ENCODE results near the gene PYCARD.

The PYCARD gene

DNA sequence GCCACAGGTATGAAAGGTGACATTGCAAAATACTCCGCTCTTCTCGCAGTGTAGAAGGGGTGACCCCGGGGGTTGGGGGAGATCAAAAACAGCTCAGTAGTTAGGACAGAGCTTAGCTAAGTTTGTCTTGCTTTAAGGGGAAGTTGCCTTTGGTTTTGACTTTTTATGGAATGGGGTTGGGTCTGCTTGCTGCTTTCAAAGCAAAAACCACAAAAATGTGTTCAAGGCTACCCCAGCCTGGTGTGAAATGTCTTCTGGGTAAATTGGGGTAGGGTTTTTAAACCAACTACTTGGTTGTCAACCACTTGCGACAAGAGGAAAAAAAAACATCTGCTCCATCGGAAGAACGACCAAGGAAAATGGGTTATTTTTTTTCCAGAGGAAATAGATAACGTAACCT is 16.4 kb downstream of the PYCARD start:
- ATAC-seq, result no peak
- TF ChIP-seq ZFP3 (CRISPR knock-in tag; IDR thresholded peaks at IDR 0.05), result no peak
- TF ChIP-seq GLIS3 (CRISPR knock-in tag; IDR thresholded peaks at IDR 0.05), result no peak
- TF ChIP-seq, protein P1, sequence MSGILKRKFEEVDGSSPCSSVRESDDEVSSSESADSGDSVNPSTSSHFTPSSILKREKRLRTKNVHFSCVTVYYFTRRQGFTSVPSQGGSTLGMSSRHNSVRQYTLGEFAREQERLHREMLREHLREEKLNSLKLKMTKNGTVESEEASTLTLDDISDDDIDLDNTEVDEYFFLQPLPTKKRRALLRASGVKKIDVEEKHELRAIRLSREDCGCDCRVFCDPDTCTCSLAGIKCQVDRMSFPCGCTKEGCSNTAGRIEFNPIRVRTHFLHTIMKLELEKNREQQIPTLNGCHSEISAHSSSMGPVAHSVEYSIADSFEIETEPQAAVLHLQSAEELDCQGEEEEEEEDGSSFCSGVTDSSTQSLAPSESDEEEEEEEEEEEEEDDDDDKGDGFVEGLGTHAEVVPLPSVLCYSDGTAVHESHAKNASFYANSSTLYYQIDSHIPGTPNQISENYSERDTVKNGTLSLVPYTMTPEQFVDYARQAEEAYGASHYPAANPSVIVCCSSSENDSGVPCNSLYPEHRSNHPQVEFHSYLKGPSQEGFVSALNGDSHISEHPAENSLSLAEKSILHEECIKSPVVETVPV (CRISPR knock-in tag; IDR thresholded peaks at IDR 0.05), result no peak
- no peak for TF ChIP-seq TOX (CRISPR knock-in tag; IDR thresholded peaks at IDR 0.05; ENCODE audit: borderline replicate concordance)

DNA sequence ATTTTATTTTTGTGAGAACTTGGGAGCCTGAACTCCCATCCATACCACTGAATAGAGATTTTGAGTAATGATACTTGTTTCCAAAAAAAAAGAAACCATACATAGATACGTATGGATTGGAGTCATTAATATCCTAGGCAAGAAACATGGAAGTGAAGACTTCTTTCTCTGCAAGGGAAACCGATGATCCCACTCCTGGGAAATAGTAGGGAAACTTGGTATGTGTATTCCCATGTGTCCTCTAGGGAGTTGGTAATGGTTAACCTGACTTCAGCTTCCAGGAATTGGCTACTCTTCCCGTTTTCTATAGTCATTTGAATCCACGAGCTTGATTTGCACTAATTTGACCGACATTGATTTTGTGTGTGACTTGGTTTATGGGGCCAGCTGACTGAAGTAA is 17.2 kb downstream of the PYCARD start:
- no peak for ATAC-seq
- no peak for TF ChIP-seq BACH2 (CRISPR knock-in tag; IDR thresholded peaks at IDR 0.05; ENCODE audit: borderline replicate concordance)
- TF ChIP-seq ZC3H10 (CRISPR knock-in tag; IDR thresholded peaks at IDR 0.05), result no peak
- no peak for TF ChIP-seq OSR1 (CRISPR knock-in tag; IDR thresholded peaks at IDR 0.05)
- TF ChIP-seq, protein P2, sequence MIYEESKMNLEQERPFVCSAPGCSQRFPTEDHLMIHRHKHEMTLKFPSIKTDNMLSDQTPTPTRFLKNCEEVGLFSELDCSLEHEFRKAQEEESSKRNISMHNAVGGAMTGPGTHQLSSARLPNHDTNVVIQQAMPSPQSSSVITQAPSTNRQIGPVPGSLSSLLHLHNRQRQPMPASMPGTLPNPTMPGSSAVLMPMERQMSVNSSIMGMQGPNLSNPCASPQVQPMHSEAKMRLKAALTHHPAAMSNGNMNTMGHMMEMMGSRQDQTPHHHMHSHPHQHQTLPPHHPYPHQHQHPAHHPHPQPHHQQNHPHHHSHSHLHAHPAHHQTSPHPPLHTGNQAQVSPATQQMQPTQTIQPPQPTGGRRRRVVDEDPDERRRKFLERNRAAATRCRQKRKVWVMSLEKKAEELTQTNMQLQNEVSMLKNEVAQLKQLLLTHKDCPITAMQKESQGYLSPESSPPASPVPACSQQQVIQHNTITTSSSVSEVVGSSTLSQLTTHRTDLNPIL (CRISPR knock-in tag; IDR thresholded peaks at IDR 0.05; ENCODE audit: low read depth), result no peak

DNA sequence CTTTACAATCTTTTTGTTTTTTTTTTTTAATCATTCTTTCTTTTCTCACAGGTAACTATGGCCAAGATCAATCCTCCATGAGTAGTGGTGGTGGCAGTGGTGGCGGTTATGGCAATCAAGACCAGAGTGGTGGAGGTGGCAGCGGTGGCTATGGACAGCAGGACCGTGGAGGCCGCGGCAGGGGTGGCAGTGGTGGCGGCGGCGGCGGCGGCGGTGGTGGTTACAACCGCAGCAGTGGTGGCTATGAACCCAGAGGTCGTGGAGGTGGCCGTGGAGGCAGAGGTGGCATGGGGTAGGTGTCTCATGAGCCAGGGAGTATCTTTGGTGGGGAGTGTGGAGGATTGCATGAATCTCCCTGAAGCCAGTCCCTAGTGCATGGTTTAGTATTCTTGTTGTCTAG is 17.7 kb downstream of the PYCARD start:
- ATAC-seq, result no peak
- TF ChIP-seq PPARA (CRISPR knock-in tag; IDR thresholded peaks at IDR 0.05; ENCODE audit: borderline replicate concordance), result no peak
- TF ChIP-seq, protein P1 (CRISPR knock-in tag; IDR thresholded peaks at IDR 0.05), result no peak
- no peak for TF ChIP-seq RARB (CRISPR knock-in tag; IDR thresholded peaks at IDR 0.05)
- TF ChIP-seq ZNF70 (CRISPR knock-in tag; IDR thresholded peaks at IDR 0.05), result no peak
- no peak for TF ChIP-seq ZC3H10 (CRISPR knock-in tag; IDR thresholded peaks at IDR 0.05)
- no peak for TF ChIP-seq BACH2 (CRISPR knock-in tag; IDR thresholded peaks at IDR 0.05; ENCODE audit: borderline replicate concordance)
- no peak for TF ChIP-seq TCF4 (CRISPR knock-in tag; IDR thresholded peaks at IDR 0.05; ENCODE audit: borderline replicate concordance)
- no peak for TF ChIP-seq ARNTL (CRISPR knock-in tag; IDR thresholded peaks at IDR 0.05; ENCODE audit: borderline replicate concordance, low read depth)
- no peak for TF ChIP-seq ZFP3 (CRISPR knock-in tag; IDR thresholded peaks at IDR 0.05)
- TF ChIP-seq OSR1 (CRISPR knock-in tag; IDR thresholded peaks at IDR 0.05), result no peak
- no peak for TF ChIP-seq CSDC2 (CRISPR knock-in tag; IDR thresholded peaks at IDR 0.05)
- TF ChIP-seq ISL1 (CRISPR knock-in tag; IDR thresholded peaks at IDR 0.05), result no peak

DNA sequence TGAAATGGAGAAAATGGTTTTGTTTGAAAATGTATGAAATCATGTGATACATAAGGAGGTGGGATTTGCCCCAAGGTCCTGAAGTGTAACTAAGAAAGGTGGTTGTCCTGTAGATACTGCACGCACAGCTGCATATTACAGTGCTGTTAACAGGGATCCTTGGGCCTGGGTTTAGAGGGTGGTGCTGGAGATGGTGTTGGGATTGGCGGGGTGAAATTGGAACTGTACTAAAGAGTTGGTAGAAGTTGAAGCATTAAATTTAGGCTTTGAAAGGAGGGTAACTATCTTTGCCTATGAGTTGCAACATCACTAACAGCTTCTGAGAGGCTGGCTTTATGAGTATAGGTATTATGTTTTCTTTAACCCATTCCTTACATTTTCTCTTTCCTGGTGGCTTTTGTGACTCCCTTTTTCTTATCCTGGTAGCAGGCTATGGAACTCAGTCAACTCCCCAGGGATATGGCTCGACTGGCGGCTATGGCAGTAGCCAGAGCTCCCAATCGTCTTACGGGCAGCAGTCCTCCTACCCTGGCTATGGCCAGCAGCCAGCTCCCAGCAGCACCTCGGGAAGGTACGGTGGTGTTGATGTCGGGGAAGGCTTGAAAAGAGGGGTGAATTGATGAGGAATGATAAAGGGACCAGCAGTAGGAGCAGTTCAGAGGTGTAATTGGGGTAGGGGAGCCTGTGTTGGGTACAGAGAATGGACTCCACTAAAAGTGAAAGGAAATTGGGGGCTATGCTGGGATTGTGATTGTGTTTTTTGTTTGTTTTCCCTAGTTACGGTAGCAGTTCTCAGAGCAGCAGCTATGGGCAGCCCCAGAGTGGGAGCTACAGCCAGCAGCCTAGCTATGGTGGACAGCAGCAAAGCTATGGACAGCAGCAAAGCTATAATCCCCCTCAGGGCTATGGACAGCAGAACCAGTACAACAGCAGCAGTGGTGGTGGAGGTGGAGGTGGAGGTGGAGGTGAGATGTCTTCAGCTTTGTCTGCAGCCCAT is 18.8 kb downstream of the PYCARD start:
- no peak for ATAC-seq
- TF ChIP-seq, protein P3, sequence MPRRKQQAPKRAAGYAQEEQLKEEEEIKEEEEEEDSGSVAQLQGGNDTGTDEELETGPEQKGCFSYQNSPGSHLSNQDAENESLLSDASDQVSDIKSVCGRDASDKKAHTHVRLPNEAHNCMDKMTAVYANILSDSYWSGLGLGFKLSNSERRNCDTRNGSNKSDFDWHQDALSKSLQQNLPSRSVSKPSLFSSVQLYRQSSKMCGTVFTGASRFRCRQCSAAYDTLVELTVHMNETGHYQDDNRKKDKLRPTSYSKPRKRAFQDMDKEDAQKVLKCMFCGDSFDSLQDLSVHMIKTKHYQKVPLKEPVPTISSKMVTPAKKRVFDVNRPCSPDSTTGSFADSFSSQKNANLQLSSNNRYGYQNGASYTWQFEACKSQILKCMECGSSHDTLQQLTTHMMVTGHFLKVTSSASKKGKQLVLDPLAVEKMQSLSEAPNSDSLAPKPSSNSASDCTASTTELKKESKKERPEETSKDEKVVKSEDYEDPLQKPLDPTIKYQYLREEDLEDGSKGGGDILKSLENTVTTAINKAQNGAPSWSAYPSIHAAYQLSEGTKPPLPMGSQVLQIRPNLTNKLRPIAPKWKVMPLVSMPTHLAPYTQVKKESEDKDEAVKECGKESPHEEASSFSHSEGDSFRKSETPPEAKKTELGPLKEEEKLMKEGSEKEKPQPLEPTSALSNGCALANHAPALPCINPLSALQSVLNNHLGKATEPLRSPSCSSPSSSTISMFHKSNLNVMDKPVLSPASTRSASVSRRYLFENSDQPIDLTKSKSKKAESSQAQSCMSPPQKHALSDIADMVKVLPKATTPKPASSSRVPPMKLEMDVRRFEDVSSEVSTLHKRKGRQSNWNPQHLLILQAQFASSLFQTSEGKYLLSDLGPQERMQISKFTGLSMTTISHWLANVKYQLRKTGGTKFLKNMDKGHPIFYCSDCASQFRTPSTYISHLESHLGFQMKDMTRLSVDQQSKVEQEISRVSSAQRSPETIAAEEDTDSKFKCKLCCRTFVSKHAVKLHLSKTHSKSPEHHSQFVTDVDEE (CRISPR knock-in tag; IDR thresholded peaks at IDR 0.05), result no peak
- TF ChIP-seq, protein P4, sequence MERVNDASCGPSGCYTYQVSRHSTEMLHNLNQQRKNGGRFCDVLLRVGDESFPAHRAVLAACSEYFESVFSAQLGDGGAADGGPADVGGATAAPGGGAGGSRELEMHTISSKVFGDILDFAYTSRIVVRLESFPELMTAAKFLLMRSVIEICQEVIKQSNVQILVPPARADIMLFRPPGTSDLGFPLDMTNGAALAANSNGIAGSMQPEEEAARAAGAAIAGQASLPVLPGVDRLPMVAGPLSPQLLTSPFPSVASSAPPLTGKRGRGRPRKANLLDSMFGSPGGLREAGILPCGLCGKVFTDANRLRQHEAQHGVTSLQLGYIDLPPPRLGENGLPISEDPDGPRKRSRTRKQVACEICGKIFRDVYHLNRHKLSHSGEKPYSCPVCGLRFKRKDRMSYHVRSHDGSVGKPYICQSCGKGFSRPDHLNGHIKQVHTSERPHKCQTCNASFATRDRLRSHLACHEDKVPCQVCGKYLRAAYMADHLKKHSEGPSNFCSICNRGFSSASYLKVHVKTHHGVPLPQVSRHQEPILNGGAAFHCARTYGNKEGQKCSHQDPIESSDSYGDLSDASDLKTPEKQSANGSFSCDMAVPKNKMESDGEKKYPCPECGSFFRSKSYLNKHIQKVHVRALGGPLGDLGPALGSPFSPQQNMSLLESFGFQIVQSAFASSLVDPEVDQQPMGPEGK (CRISPR knock-in tag; IDR thresholded peaks at IDR 0.05; ENCODE audit: borderline replicate concordance), result no peak
- TF ChIP-seq, protein P2 (CRISPR knock-in tag; IDR thresholded peaks at IDR 0.05; ENCODE audit: low read depth), result no peak
- no peak for TF ChIP-seq SNAI2 (CRISPR knock-in tag; IDR thresholded peaks at IDR 0.05)
